ENCODE data around the gene MAP2K7.

DNA sequence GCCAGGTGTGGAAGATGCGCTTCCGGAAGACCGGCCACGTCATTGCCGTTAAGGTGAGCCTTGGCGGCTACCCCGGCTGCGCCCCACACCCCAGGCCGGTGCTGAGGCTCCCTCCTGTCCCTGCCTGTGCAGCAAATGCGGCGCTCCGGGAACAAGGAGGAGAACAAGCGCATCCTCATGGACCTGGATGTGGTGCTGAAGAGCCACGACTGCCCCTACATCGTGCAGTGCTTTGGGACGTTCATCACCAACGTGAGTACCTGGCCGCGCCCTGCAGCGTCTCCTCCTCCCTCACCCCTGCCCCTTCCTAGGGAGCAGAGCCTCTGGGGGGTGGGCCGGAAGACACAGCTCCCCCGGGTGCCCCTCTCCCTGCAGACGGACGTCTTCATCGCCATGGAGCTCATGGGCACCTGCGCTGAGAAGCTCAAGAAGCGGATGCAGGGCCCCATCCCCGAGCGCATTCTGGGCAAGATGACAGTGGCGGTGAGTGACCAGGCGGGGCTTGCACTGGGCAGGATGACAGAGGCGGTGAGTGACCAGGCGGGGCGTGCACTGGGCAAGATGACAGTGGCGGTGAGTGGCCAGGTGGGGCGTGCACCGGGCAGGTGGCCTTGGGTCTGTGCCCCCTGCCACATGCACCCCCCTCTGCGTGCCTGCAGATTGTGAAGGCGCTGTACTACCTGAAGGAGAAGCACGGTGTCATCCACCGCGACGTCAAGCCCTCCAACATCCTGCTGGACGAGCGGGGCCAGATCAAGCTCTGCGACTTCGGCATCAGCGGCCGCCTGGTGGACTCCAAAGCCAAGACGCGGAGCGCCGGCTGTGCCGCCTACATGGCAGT lies 6.9 kb downstream of the MAP2K7 start:
- TF ChIP-seq, protein P1, sequence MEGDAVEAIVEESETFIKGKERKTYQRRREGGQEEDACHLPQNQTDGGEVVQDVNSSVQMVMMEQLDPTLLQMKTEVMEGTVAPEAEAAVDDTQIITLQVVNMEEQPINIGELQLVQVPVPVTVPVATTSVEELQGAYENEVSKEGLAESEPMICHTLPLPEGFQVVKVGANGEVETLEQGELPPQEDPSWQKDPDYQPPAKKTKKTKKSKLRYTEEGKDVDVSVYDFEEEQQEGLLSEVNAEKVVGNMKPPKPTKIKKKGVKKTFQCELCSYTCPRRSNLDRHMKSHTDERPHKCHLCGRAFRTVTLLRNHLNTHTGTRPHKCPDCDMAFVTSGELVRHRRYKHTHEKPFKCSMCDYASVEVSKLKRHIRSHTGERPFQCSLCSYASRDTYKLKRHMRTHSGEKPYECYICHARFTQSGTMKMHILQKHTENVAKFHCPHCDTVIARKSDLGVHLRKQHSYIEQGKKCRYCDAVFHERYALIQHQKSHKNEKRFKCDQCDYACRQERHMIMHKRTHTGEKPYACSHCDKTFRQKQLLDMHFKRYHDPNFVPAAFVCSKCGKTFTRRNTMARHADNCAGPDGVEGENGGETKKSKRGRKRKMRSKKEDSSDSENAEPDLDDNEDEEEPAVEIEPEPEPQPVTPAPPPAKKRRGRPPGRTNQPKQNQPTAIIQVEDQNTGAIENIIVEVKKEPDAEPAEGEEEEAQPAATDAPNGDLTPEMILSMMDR (conservative IDR thresholded peaks at IDR 0.05; ENCODE audit: low read depth, low read length) = no peak
- no peak for TF ChIP-seq POLR2A (IDR thresholded peaks at IDR 0.05; ENCODE audit: low read depth, low read length)
- no peak for TF ChIP-seq FOS (IDR thresholded peaks at IDR 0.05; ENCODE audit: low read depth, low read length)
- no peak for TF ChIP-seq RAD21 (IDR thresholded peaks at IDR 0.05; ENCODE audit: low read length)
- TF ChIP-seq MAFK (IDR thresholded peaks at IDR 0.05; ENCODE audit: low read depth, low read length) = no peak
